Gastrocnemius medialis (tissue), 4 donors: ENCODE measurements around the gene MYL5. TPM values are rescaled to one million over a fixed set of nuclear protein-coding genes. Genes with fewer than 3 reads are reported as not detected.

Experiments used
- ATAC-seq, 2 donors: fragments of 150-250 bp; one replicate each; pipeline ENCODE4 v1.9.1; 2016
- DNase-seq, 2 donors: peaks; one replicate each; pipeline ENCODE4 v3.0.0-alpha.2; 2019
- H3K27ac ChIP-seq, 4 donors: fragments of 200-600 bp; sonication (generic); 1 replicate in 1 of 4; 2 replicates in 3 of 4; pipeline ENCODE4 v1.5.1; 2016 to 2018; ENCODE audit warnings: mild to moderate bottlenecking in 2 of 4, moderate library complexity in 1 of 4
- H3K27me3 ChIP-seq, 3 donors: fragments of 200-600 bp; sonication (generic) in 2 of 3; 1 replicate in 1 of 3; 2 replicates in 2 of 3; pipeline versions ENCODE4 v1.5.1 to v1.6.0; 2016 to 2019; ENCODE audit warnings: mild to moderate bottlenecking in 1 of 3, moderate library complexity in 1 of 3
- H3K36me3 ChIP-seq, 2 donors: fragments of 200-600 bp; sonication (generic) in 1 of 2; one replicate each; pipeline ENCODE4 v1.5.1; 2017 to 2018
- H3K4me1 ChIP-seq, 2 donors: fragments of 200-600 bp; sonication (generic) in 1 of 2; one replicate each; pipeline ENCODE4 v1.5.1; 2016 to 2017; ENCODE audit warnings: mild to moderate bottlenecking in 2 of 2
- H3K4me3 ChIP-seq, 4 donors: fragments of 200-600 bp; sonication (generic) in 3 of 4; 1 replicate in 1 of 4; 2 replicates in 3 of 4; pipeline ENCODE4 v1.5.1; 2016 to 2019; ENCODE audit warnings: mild to moderate bottlenecking in 2 of 4
- H3K9me3 ChIP-seq, 3 donors: fragments of 200-600 bp; sonication (generic) in 2 of 3; 1 replicate in 1 of 3; 2 replicates in 2 of 3; pipeline ENCODE4 v1.5.1; 2016 to 2019
- CTCF ChIP-seq, 5 experiments: fragments of 450-650 bp in 3 of 5; fragments of 200-600 bp in 2 of 5; sonication (generic) in 2 of 5; IDR thresholded peaks in 4 of 5; conservative IDR thresholded peaks in 1 of 5; 1 replicate in 4 of 5; 2 replicates in 1 of 5; pipeline ENCODE4 v1.5.1; 2016 to 2019; ENCODE audit warnings: antibody characterized with exemption in 5 of 5, mild to moderate bottlenecking in 3 of 5, moderate library complexity in 3 of 5
- POLR2A ChIP-seq, 2 donors: fragments of 450-650 bp; IDR thresholded peaks; one replicate each; pipeline ENCODE4 v1.6.1; 2017; ENCODE audit warnings: antibody characterized with exemption in 2 of 2, mild to moderate bottlenecking in 2 of 2, moderate library complexity in 2 of 2
- in situ Hi-C, 4 donors: fragments of 200-750 bp; cut with MboI; loops; one replicate each; pipeline versions ENCODE4 v1.15.0 to v1.8.0; 2017; ENCODE audit warnings: low sequenced_read_pairs in 4 of 4
- intact Hi-C: fragments of 100-400 bp; cut with DNase I; formaldehyde crosslinking; loops from one replicate; pipeline ENCODE4 v1.15.1; 2023; ENCODE audit warnings: low total_unique reads
- total RNA-seq, 4 donors: library from RNA; depleted of rRNA; stranded (reverse); fragments of >200 nt; gene quantifications; one replicate each; pipeline versions ENCODE4 v1.1.0 to v1.2.3, GENCODE V29; 2016

Gene MYL5
- total RNA-seq, 4 donors from 2014 or later = 1.3 to 20.3 (median 3.6) TPM

GRCh38 chr4:678331-679103 lies 4.2 kb downstream of the MYL5 start:
- Histone ChIP-seq H3K27ac (no peak overlapping the region), H3K9me3 (no peaks in the 10 kb centered on the region), H3K4me3 (no peak overlapping the region), H3K4me1 (peaks cover 29 to 51% of the 10 kb centered on the region in 2 donors), H3K27me3 (peaks cover 0 to 21% (median 6%) of the 10 kb centered on the region in 3 donors), H3K36me3 (no peaks in the 10 kb centered on the region)
- DNase-seq (no peak), ATAC-seq (no peak)
- intact Hi-C loops (loop anchor here (10.0 kb wide), 1 partner anchor 184 kb away; the partner anchor contains the start of genes PIGG and ZNF721), in situ Hi-C loops (loop anchor here in 1 of 4 donors (10.0 kb wide), 1 partner anchor 106 kb away; no protein-coding TSS in a partner anchor)
- no peak for TF ChIP-seq POLR2A (IDR thresholded peaks at IDR 0.05)
- TF ChIP-seq CTCF (IDR thresholded peaks at IDR 0.05 in 4 of 5, conservative IDR thresholded peaks at IDR 0.05 in 1 of 5) = no peak

GRCh38 chr4:679104-679481 lies 4.8 kb downstream of the MYL5 start:
- Histone ChIP-seq H3K27me3 (peaks cover 0 to 21% (median 6%) of the 10 kb centered on the region in 3 donors), H3K27ac (no peak overlapping the region), H3K36me3 (no peaks in the 10 kb centered on the region), H3K9me3 (no peaks in the 10 kb centered on the region), H3K4me3 (no peak overlapping the region), H3K4me1 (peaks cover 28 to 50% of the 10 kb centered on the region in 2 donors)
- TF ChIP-seq POLR2A (IDR thresholded peaks at IDR 0.05) (no peak), CTCF (IDR thresholded peaks at IDR 0.05 in 4 of 5, conservative IDR thresholded peaks at IDR 0.05 in 1 of 5) (no peak)
- DNase-seq (no peak), ATAC-seq (no peak)
- in situ Hi-C loops = loop anchor here in 1 of 4 donors (10.0 kb wide), 1 partner anchor 106 kb away; no protein-coding TSS in a partner anchor
- intact Hi-C loops = loop anchor here (10.0 kb wide), 1 partner anchor 184 kb away; the partner anchor contains the start of genes PIGG and ZNF721

GRCh38 chr4:679629-680028 lies 5.3 kb downstream of the MYL5 start:
- intact Hi-C loops (loop anchor here (10.0 kb wide), 2 partner anchors 185 to 495 kb away; partner anchors contain the start of genes PIGG, SPON2 and ZNF721), in situ Hi-C loops (loop anchor here in 1 of 4 donors (10.0 kb wide), 1 partner anchor 105 kb away; no protein-coding TSS in a partner anchor)
- no peak for TF ChIP-seq CTCF (IDR thresholded peaks at IDR 0.05 in 4 of 5, conservative IDR thresholded peaks at IDR 0.05 in 1 of 5)
- no peak for TF ChIP-seq POLR2A (IDR thresholded peaks at IDR 0.05)
- no peak for DNase-seq
- Histone ChIP-seq H3K36me3 (no peaks in the 10 kb centered on the region), H3K4me3 (no peak overlapping the region), H3K27me3 (peaks cover 0 to 21% (median 6%) of the 10 kb centered on the region in 3 donors), H3K27ac (no peak overlapping the region), H3K4me1 (peaks cover 28 to 50% of the 10 kb centered on the region in 2 donors), H3K9me3 (no peaks in the 10 kb centered on the region)
- ATAC-seq = no peak

GRCh38 chr4:680091-680490 lies 5.7 kb downstream of the MYL5 start:
- no peaks in the 10 kb centered on the region for H3K36me3 ChIP-seq
- DNase-seq (no peak), ATAC-seq (no peak)
- peaks cover 28 to 45% of the 10 kb centered on the region in 2 donors for H3K4me1 ChIP-seq
- intact Hi-C loops = loop anchor here (10.0 kb wide), 1 partner anchor 495 kb away; the partner anchor contains the start of gene SPON2
- in situ Hi-C loops = no loop called here
- peaks cover 0 to 21% (median 6%) of the 10 kb centered on the region in 3 donors for H3K27me3 ChIP-seq
- no peak overlapping the region for H3K4me3 ChIP-seq
- TF ChIP-seq CTCF (IDR thresholded peaks at IDR 0.05 in 4 of 5, conservative IDR thresholded peaks at IDR 0.05 in 1 of 5) (no peak), POLR2A (IDR thresholded peaks at IDR 0.05) (no peak)
- H3K27ac ChIP-seq = peak overlapping the region in 1 of 4 donors; percentile 32
- H3K9me3 ChIP-seq = no peaks in the 10 kb centered on the region
